K562 (cell line): Measurements from ENCODE around the gene NEK1. TPM values are rescaled to one million over a fixed set of nuclear protein-coding genes. Genes with fewer than 3 reads are reported as not detected.

Source experiments
- BRCA1 ChIP-seq, 2 experiments: fragments of 450-650 bp in 1 of 2; sonication (generic) in 1 of 2; formaldehyde crosslinking in 1 of 2; IDR thresholded peaks; 2 replicates each; pipeline versions ENCODE4 v1.5.0 to v1.6.1; 2017 to 2020; ENCODE audit warnings: mild to moderate bottlenecking in 1 of 2, missing genetic modification reagents in 1 of 2
- BRF1 ChIP-seq: IDR thresholded peaks from 3 replicates; pipeline ENCODE4 v1.6.1; 2011; ENCODE audit warnings: borderline replicate concordance, mild to moderate bottlenecking; ENCODE audit not compliant: insufficient read length; ENCODE audit errors: extremely low read depth
- CBFB ChIP-seq: sonication (generic); formaldehyde crosslinking; IDR thresholded peaks from 2 replicates; pipeline ENCODE4 v1.4.0; 2020; ENCODE audit warnings: mild to moderate bottlenecking, missing genetic modification reagents
- CXXC5 ChIP-seq: fragments of 250-450 bp; sonication (Bioruptor Pico); IDR thresholded peaks from 2 replicates; pipeline ENCODE4 v1.8.0; 2022; ENCODE audit warnings: inconsistent platforms, mild to moderate bottlenecking, moderate library complexity
- FOXK1 ChIP-seq: sonication (generic); formaldehyde crosslinking; IDR thresholded peaks from 2 replicates; pipeline ENCODE4 v1.8.0; 2022; ENCODE audit warnings: missing genetic modification reagents, mild to moderate bottlenecking, borderline replicate concordance
- FOXP1 ChIP-seq: sonication (generic); formaldehyde crosslinking; IDR thresholded peaks from 2 replicates; pipeline ENCODE4 v1.8.0; 2022; ENCODE audit warnings: mild to moderate bottlenecking, missing genetic modification reagents
- HLTF ChIP-seq: fragments of 450-650 bp; IDR thresholded peaks from 2 replicates; pipeline ENCODE4 v1.6.1; 2016
- HOMEZ ChIP-seq: fragments of 250-450 bp; sonication (Bioruptor Pico); IDR thresholded peaks from 2 replicates; pipeline ENCODE4 v1.4.0; 2020; ENCODE audit warnings: mild to moderate bottlenecking, moderate library complexity
- KAT7 ChIP-seq: sonication (generic); formaldehyde crosslinking; IDR thresholded peaks from 2 replicates; pipeline ENCODE4 v1.8.0; 2022; ENCODE audit warnings: missing genetic modification reagents, mild to moderate bottlenecking, borderline replicate concordance
- KHSRP ChIP-seq: fragments of 450-650 bp; IDR thresholded peaks from 2 replicates; pipeline ENCODE4 v1.6.1; 2017
- LCOR ChIP-seq: sonication (generic); formaldehyde crosslinking; IDR thresholded peaks from 2 replicates; pipeline ENCODE4 v1.8.0; 2022; ENCODE audit warnings: mild to moderate bottlenecking, missing genetic modification reagents
- MXI1 ChIP-seq: IDR thresholded peaks from 2 replicates; pipeline ENCODE4 v1.6.1; 2011; ENCODE audit warnings: low read depth, mild to moderate bottlenecking, improper control_type of control experiment, low read length
- SIN3A ChIP-seq, 2 experiments: fragments of 150-350 bp in 1 of 2; IDR thresholded peaks; 2 replicates each; pipeline ENCODE4 v1.6.1; 2011 to 2016; ENCODE audit warnings: borderline replicate concordance in 2 of 2, low read depth in 2 of 2, low read length in 2 of 2, mild to moderate bottlenecking in 2 of 2, moderate library complexity in 2 of 2; ENCODE audit not compliant: control insufficient read depth in 1 of 2
- SIX5 ChIP-seq, 2 experiments: IDR thresholded peaks; 2 replicates each; pipeline ENCODE4 v1.6.1; 2011; ENCODE audit warnings: low read length in 2 of 2, borderline replicate concordance in 1 of 2, low read depth in 1 of 2, mild to moderate bottlenecking in 1 of 2, moderate library complexity in 1 of 2; ENCODE audit not compliant: insufficient read depth in 1 of 2
- SP1 ChIP-seq: sonication (generic); formaldehyde crosslinking; IDR thresholded peaks from 2 replicates; pipeline ENCODE4 v1.8.1; 2022; ENCODE audit warnings: mild to moderate bottlenecking, missing genetic modification reagents
- STAT5B ChIP-seq: fragments of 250-450 bp; sonication (Bioruptor Pico); IDR thresholded peaks from 2 replicates; pipeline ENCODE4 v1.8.0; 2021; ENCODE audit warnings: mild to moderate bottlenecking, inconsistent platforms
- VEZF1 ChIP-seq: fragments of 200-800 bp; sonication (Bioruptor generic); IDR thresholded peaks from 2 replicates; pipeline ENCODE4 v1.6.1; 2017; ENCODE audit warnings: missing genetic modification characterization, missing compliant biosample characterization
- ZNF232 ChIP-seq: sonication (generic); formaldehyde crosslinking; IDR thresholded peaks from 2 replicates; pipeline ENCODE4 v1.8.0; 2022; ENCODE audit warnings: mild to moderate bottlenecking, missing genetic modification reagents
- ZNF280B ChIP-seq: fragments of 250-450 bp; sonication (Bioruptor Pico); IDR thresholded peaks from 2 replicates; pipeline ENCODE4 v1.5.1; 2021; ENCODE audit warnings: mild to moderate bottlenecking
- ZNF639 ChIP-seq, 2 experiments: fragments of 200-800 bp in 1 of 2; sonication (Bioruptor generic) in 1 of 2; sonication (generic) in 1 of 2; formaldehyde crosslinking in 1 of 2; IDR thresholded peaks in 1 of 2; conservative IDR thresholded peaks in 1 of 2; 2 replicates each; pipeline versions ENCODE4 v1.5.0 to v1.6.1; 2016 to 2020; ENCODE audit warnings: missing compliant biosample characterization in 1 of 2, missing genetic modification characterization in 1 of 2, missing genetic modification reagents in 1 of 2
- polyA plus RNA-seq, 8 experiments: library from polyadenylated mRNA; depleted of rRNA in 4 of 8; stranded (reverse) in 5 of 8; unstranded in 3 of 8; fragments of >200 nt; fragmentation: Nextera tagmentation in 2 of 8; fragmentation: Illumina TruSeq in 1 of 8; extraction: Ambion mirVana in 2 of 8; extraction: Trizol in 1 of 8; gene quantifications; 2 replicates each; pipeline versions ENCODE4 v1.2.1 to v1.2.3, GENCODE V29; 2011 to 2014; ENCODE audit warnings: inconsistent platforms in 1 of 8, missing spikeins in 1 of 8
- total RNA-seq, 7 experiments: library from RNA; depleted of rRNA in 6 of 7; stranded (reverse); fragments of >200 nt in 6 of 7; fragmentation: Illumina TruSeq in 2 of 7; extraction: Trizol in 2 of 7; gene quantifications; 2 replicates each; pipeline versions ENCODE4 v1.2.1 to v1.2.3, GENCODE V29; 2011 to 2021; ENCODE audit warnings: low replicate concordance in 1 of 7

Gene NEK1
- total and polyA plus RNA-seq, 9 of the 15 experiments (the other 6 are each of a cell fraction or from before 2014, with no cell fraction given): 6.2 to 15.7 (median 10.3) TPM

- TF ChIP-seq VEZF1: peak; percentile 87
- peak; percentile 90 for TF ChIP-seq LCOR (CRISPR knock-in tag)
- TF ChIP-seq ZNF232 (CRISPR knock-in tag): no peak
- TF ChIP-seq KHSRP: peak; percentile 97
- TF ChIP-seq KAT7 (CRISPR knock-in tag): 0 out of 2 replicates have a peak, but pooled peaks have one; percentile 48
- TF ChIP-seq MXI1: no peak
- TF ChIP-seq SP1 (CRISPR knock-in tag): peak; percentile 96
- TF ChIP-seq HLTF: no peak; the same call in 1 of the 2 replicates
- no peak for TF ChIP-seq STAT5B (CRISPR knock-in tag)
- TF ChIP-seq FOXP1 (CRISPR knock-in tag): peak; percentile 67; the same call in 1 of the 2 replicates
- TF ChIP-seq ZNF639 (CRISPR knock-in tag; conservative IDR thresholded peaks at IDR 0.05 in 1 of 2, IDR thresholded peaks at IDR 0.05 in 1 of 2): peak in 1 of 2 experiments; percentile 62; a peak in 1 of 4 replicates
- no peak for TF ChIP-seq HOMEZ (CRISPR knock-in tag)
- no peak for TF ChIP-seq CBFB (CRISPR knock-in tag)
- no peak for TF ChIP-seq SIX5 (IDR thresholded peaks at IDR 0.05; ENCODE audit: borderline replicate concordance in 1 of 2, insufficient read depth in 1 of 2, low read depth in 1 of 2, low read length in 2 of 2)
- TF ChIP-seq FOXK1: 0 out of 2 replicates have a peak, but pooled peaks have one; percentile 32
- no peak for TF ChIP-seq BRF1
- TF ChIP-seq SIN3A (IDR thresholded peaks at IDR 0.05; ENCODE audit: borderline replicate concordance in 2 of 2, control insufficient read depth in 1 of 2, low read depth in 2 of 2, low read length in 2 of 2): peak in 1 of 2 experiments; percentile 50; a peak in 1 of 4 replicates
- no peak for TF ChIP-seq BRCA1 (IDR thresholded peaks at IDR 0.05)
- TF ChIP-seq BRCA1 (CRISPR knock-in tag; IDR thresholded peaks at IDR 0.05): no peak
- no peak for TF ChIP-seq ZNF280B
- TF ChIP-seq CXXC5 (CRISPR knock-in tag): peak; percentile 98
Measured at GRCh38 chr4:169619958-169620879, 7.8 kb upstream of the NEK1 start, which contains the start of gene CLCN3 (continued).
